ENCODE results near the gene INF2. TPM values are rescaled to one million over a fixed set of nuclear protein-coding genes. Genes with fewer than 3 reads are reported as not detected.
"Not testable (repeated sequence)": the region's sequence is repeated elsewhere in the genome, so short reads cannot be mapped to it uniquely, and the experiment has no call there.

Gene INF2
- total RNA-seq, 1 donor, result 37.4 TPM

GRCh38 chr14:104745431-104745830 lies 56.0 kb downstream of the INF2 start:
- no peak for DNase-seq (ENCODE audit: low read depth in 2 of 3, low spot score in 2 of 3)

GRCh38 chr14:104746071-104746545 lies 56.7 kb downstream of the INF2 start:
- DNase-seq (ENCODE audit: low read depth in 2 of 3, low spot score in 2 of 3), result no peak

GRCh38 chr14:104746934-104747481 lies 57.6 kb downstream of the INF2 start:
- DNase-seq (ENCODE audit: low read depth in 2 of 3, low spot score in 2 of 3), result no peak

GRCh38 chr14:104747876-104748275 lies 58.5 kb downstream of the INF2 start:
- no peak for DNase-seq (ENCODE audit: low read depth in 2 of 3, low spot score in 2 of 3)

GRCh38 chr14:104749111-104749649 lies 59.8 kb downstream of the INF2 start:
- DNase-seq (ENCODE audit: low read depth in 2 of 3, low spot score in 2 of 3), result no peak

GRCh38 chr14:104750056-104750752 lies 60.8 kb downstream of the INF2 start:
- DNase-seq (ENCODE audit: low read depth in 2 of 3, low spot score in 2 of 3), result no peak

- not testable (repeated sequence) for DNase-seq (ENCODE audit: low read depth in 2 of 3, low spot score in 2 of 3)
Observed at GRCh38 chr14:104750753-104751057, 61.3 kb downstream of the INF2 start.

- DNase-seq (ENCODE audit: low read depth in 2 of 3, low spot score in 2 of 3), result no peak
Observed at GRCh38 chr14:104751539-104752422, 62.4 kb downstream of the INF2 start.

- DNase-seq (ENCODE audit: low read depth in 2 of 3, low spot score in 2 of 3), result no peak
Observed at GRCh38 chr14:104752423-104752734, 63.0 kb downstream of the INF2 start.

- peak; percentile 98 to 100 (median 100) for DNase-seq (ENCODE audit: low read depth in 2 of 3, low spot score in 2 of 3)
Observed at GRCh38 chr14:104752735-104753527, 63.5 kb downstream of the INF2 start, which contains the start of gene SIVA1. Gene SIVA1, plus strand, starts transcription at chr14:104753147. Its CDS starts 55 bp downstream, at chr14:104753202.

- DNase-seq (ENCODE audit: low read depth in 2 of 3, low spot score in 2 of 3), result no peak
Observed at GRCh38 chr14:104753528-104754212, 64.3 kb downstream of the INF2 start.

- no peak for DNase-seq (ENCODE audit: low read depth in 2 of 3, low spot score in 2 of 3)
Observed at GRCh38 chr14:104754213-104754851, 64.9 kb downstream of the INF2 start.

- no peak for DNase-seq (ENCODE audit: low read depth in 2 of 3, low spot score in 2 of 3)
Observed at GRCh38 chr14:104755621-104756020, 66.2 kb downstream of the INF2 start.

- no peak for DNase-seq (ENCODE audit: low read depth in 2 of 3, low spot score in 2 of 3)
Observed at GRCh38 chr14:104756477-104757237, 67.2 kb downstream of the INF2 start.

- no peak for DNase-seq (ENCODE audit: low read depth in 2 of 3, low spot score in 2 of 3)
Observed at GRCh38 chr14:104757238-104757585, 67.8 kb downstream of the INF2 start.

- no peak for DNase-seq (ENCODE audit: low read depth in 2 of 3, low spot score in 2 of 3)
Observed at GRCh38 chr14:104757681-104758392, 68.4 kb downstream of the INF2 start.

GRCh38 chr14:104758981-104759969 lies 69.9 kb downstream of the INF2 start:
- no peak for DNase-seq (ENCODE audit: low read depth in 2 of 3, low spot score in 2 of 3)

All from hematopoietic multipotent progenitor cell (in vitro differentiated cells).